HepG2 (cell line): ENCODE data around the gene PACS1. TPM values are rescaled to one million over a fixed set of nuclear protein-coding genes. Genes with fewer than 3 reads are reported as not detected.

ENCODE experiments used
- AGO2 ChIP-seq: fragments of 200-400 bp; formaldehyde crosslinking; optimal IDR thresholded peaks from 2 replicates; pipeline ENCODE3; 2017; ENCODE audit warnings: mild to moderate bottlenecking, low read depth, low read length, moderate library complexity
- AHR ChIP-seq: IDR thresholded peaks from 2 replicates; pipeline ENCODE4 v1.6.1; 2018; ENCODE audit warnings: missing genetic modification reagents, missing compliant biosample characterization
- ARID3A ChIP-seq: IDR thresholded peaks from 2 replicates; pipeline ENCODE4 v1.6.1; 2012; ENCODE audit warnings: low read depth, low read length, improper control_type of control experiment
- ATAD3A ChIP-seq: sonication (generic); formaldehyde crosslinking; IDR thresholded peaks from 2 replicates; pipeline ENCODE4 v1.4.0; 2020; ENCODE audit warnings: missing genetic modification reagents
- DZIP1 ChIP-seq: sonication (generic); formaldehyde crosslinking; IDR thresholded peaks from 2 replicates; pipeline ENCODE4 v1.5.0; 2020; ENCODE audit warnings: mild to moderate bottlenecking, missing genetic modification reagents
- HNF4A ChIP-seq: sonication (generic); formaldehyde crosslinking; IDR thresholded peaks from 2 replicates; pipeline ENCODE4 v1.4.0; 2020; ENCODE audit warnings: missing genetic modification reagents
- MYNN ChIP-seq: sonication (generic); formaldehyde crosslinking; IDR thresholded peaks from 2 replicates; pipeline ENCODE4 v1.4.0; 2020; ENCODE audit warnings: mild to moderate bottlenecking, low read depth, missing genetic modification reagents
- NR2F6 ChIP-seq, 2 experiments: IDR thresholded peaks; 2 replicates each; pipeline ENCODE4 v1.6.1; 2016; ENCODE audit warnings: antibody characterized with exemption in 1 of 2, mild to moderate bottlenecking in 1 of 2
- NRL ChIP-seq: sonication (generic); formaldehyde crosslinking; IDR thresholded peaks from 2 replicates; pipeline ENCODE4 v1.5.0; 2020; ENCODE audit warnings: missing genetic modification reagents, mild to moderate bottlenecking, moderate library complexity, borderline replicate concordance
- SALL2 ChIP-seq: sonication (generic); formaldehyde crosslinking; IDR thresholded peaks from 2 replicates; pipeline ENCODE4 v1.8.1; 2023; ENCODE audit warnings: mild to moderate bottlenecking, missing genetic modification reagents, inconsistent platforms
- SMAD1 ChIP-seq: sonication (generic); formaldehyde crosslinking; IDR thresholded peaks from 2 replicates; pipeline ENCODE4 v1.4.0; 2020; ENCODE audit warnings: missing genetic modification reagents, low read depth, mild to moderate bottlenecking, borderline replicate concordance
- SP4 ChIP-seq: sonication (generic); formaldehyde crosslinking; IDR thresholded peaks from 2 replicates; pipeline ENCODE4 v1.8.1; 2023; ENCODE audit warnings: mild to moderate bottlenecking, missing genetic modification reagents
- ZNF282 ChIP-seq: fragments of 450-650 bp; IDR thresholded peaks from 2 replicates; pipeline ENCODE4 v1.6.1; 2018; ENCODE audit not compliant: partially characterized antibody
- ZNF501 ChIP-seq: sonication (generic); formaldehyde crosslinking; IDR thresholded peaks from 2 replicates; pipeline ENCODE4 v1.5.1; 2020; ENCODE audit warnings: mild to moderate bottlenecking, moderate library complexity, missing genetic modification reagents
- ZNF781 ChIP-seq: sonication (generic); formaldehyde crosslinking; IDR thresholded peaks from 2 replicates; pipeline ENCODE4 v1.5.1; 2020; ENCODE audit warnings: borderline replicate concordance, mild to moderate bottlenecking, missing genetic modification reagents; ENCODE audit errors: not compliant biosample characterization
- polyA plus RNA-seq, 8 experiments: library from polyadenylated mRNA; depleted of rRNA in 3 of 8; stranded (reverse) in 7 of 8; unstranded in 1 of 8; fragments of >200 nt; fragmentation: Illumina TruSeq in 4 of 8; extraction: Trizol in 4 of 8; gene quantifications; 2 replicates each; pipeline versions ENCODE4 v1.2.1 to v1.2.3, GENCODE V29; 2011 to 2016; ENCODE audit warnings: low read depth in 4 of 8, missing spikeins in 1 of 8, mixed read lengths in 1 of 8; ENCODE audit not compliant: insufficient read depth in 1 of 8
- total RNA-seq, 5 experiments: library from RNA; depleted of rRNA; stranded (reverse); fragments of >200 nt; fragmentation: Illumina TruSeq; extraction: Trizol; gene quantifications; 2 replicates each; pipeline ENCODE4 v1.2.3, GENCODE V29; 2016; ENCODE audit warnings: low read depth in 1 of 5

Gene PACS1
- total and polyA plus RNA-seq, 2 of the 13 experiments (the other 11 are each of a cell fraction or from before 2014, with no cell fraction given), result 7.6 to 8.6 TPM

GRCh38 chr11:66287889-66288670 is 218.0 kb downstream of the PACS1 start (continued):
- TF ChIP-seq DZIP1, result peak; percentile 79; the same call in 1 of the 2 replicates
- peak; percentile 47 for TF ChIP-seq NR2F6 (IDR thresholded peaks at IDR 0.05)
- no peak for TF ChIP-seq NR2F6 (CRISPR knock-in tag; IDR thresholded peaks at IDR 0.05)
- no peak for TF ChIP-seq SALL2 (CRISPR knock-in tag)
- no peak for TF ChIP-seq ARID3A
- 0 out of 2 replicates have a peak, but pooled peaks have one; percentile 40 for TF ChIP-seq MYNN (CRISPR knock-in tag)
- peak; percentile 23 for TF ChIP-seq AGO2
- TF ChIP-seq ATAD3A (CRISPR knock-in tag), result no peak
- no peak for TF ChIP-seq ZNF282
- peak; percentile 55; the same call in 1 of the 2 replicates for TF ChIP-seq HNF4A (CRISPR knock-in tag)
- TF ChIP-seq ZNF501 (CRISPR knock-in tag), result peak; percentile 46; the same call in 1 of the 2 replicates
- peak; percentile 51; the same call in 1 of the 2 replicates for TF ChIP-seq NRL (CRISPR knock-in tag)
- no peak for TF ChIP-seq AHR
- no peak for TF ChIP-seq ZNF781 (CRISPR knock-in tag)
- TF ChIP-seq SMAD1 (CRISPR knock-in tag), result no peak; the same call in 1 of the 2 replicates
- peak; percentile 63; the same call in 1 of the 2 replicates for TF ChIP-seq SP4 (CRISPR knock-in tag)
- TF ChIP-seq, all 625 proteins: peak for 17
